Measurements from ENCODE around the gene CDIPT. TPM values are rescaled to one million over a fixed set of nuclear protein-coding genes. Genes with fewer than 3 reads are reported as not detected.

CDIPT gene
- total and polyA plus RNA-seq, 10 of the 15 experiments (the other 5 are each of a cell fraction or from before 2014, with no cell fraction given), result 0.87 to 36.4 (median 27.1) TPM

DNA sequence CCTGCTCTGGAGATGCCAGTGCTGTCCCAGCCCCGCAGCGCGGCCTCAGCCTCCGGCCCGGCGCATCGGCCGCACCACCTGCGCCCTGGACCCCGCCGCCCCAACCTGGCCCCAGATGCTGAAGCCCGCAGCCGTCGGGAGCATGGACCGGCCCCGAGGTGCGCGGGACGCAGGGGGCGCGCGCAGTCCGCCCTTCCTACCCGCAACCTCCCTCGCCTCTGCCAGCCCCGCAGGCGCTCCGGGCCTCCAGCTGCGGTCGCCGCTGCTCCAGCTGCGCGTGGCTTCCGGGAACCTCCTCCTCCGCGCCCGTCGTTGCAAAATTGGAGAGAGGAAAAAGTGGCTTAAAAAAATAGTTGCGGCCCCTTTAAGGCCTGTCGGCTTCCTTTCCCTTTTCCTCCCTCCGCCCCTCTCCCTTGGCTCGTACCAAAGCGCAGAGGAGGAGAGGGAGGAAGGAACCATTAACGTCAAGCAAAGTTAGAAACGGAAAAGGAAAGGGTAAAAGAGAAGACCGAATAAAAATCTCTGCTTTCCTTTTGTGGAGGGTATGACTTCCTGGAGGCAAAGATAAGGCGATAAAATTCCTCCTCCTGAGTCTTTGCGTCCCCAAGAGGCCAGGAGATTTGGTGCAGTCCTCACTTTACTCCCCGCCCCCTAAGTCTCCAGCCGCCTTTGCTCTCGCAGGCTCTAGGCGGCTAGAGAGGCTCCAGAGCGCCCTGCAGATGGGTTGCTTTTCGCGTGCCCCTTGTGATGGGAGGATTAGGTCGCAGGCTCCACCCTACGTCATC is at the start of gene CDIPT (continued):
- TF ChIP-seq BMI1 (IDR thresholded peaks at IDR 0.05; ENCODE audit: borderline replicate concordance) (no peak), POLR2AphosphoS2 (IDR thresholded peaks at IDR 0.05; ENCODE audit: low read depth, low read length) (no peak), NFYA (IDR thresholded peaks at IDR 0.05; ENCODE audit: borderline replicate concordance, low read depth, low read length) (no peak), NFIC (IDR thresholded peaks at IDR 0.05; ENCODE audit: low read depth, low read length) (peak; percentile 80; the same call in 1 of the 2 replicates), TARDBP (IDR thresholded peaks at IDR 0.05; ENCODE audit: borderline replicate concordance) (no peak), YY1 (IDR thresholded peaks at IDR 0.05; ENCODE audit: low read depth, low read length) (peak; percentile 67), MTA3 (IDR thresholded peaks at IDR 0.05; ENCODE audit: borderline replicate concordance, low read length) (no peak), ASH2L (IDR thresholded peaks at IDR 0.05; ENCODE audit: borderline replicate concordance, low read depth) (0 out of 2 replicates have a peak, but pooled peaks have one; percentile 36), EGR1 (IDR thresholded peaks at IDR 0.05; ENCODE audit: borderline replicate concordance in 1 of 2, low read depth in 2 of 2, low read length in 2 of 2) (peak in 1 of 2 experiments; percentile 86; a peak in 2 of 3 replicates), CREB1 (IDR thresholded peaks at IDR 0.05; ENCODE audit: low read depth) (peak; percentile 89)
- TF ChIP-seq, protein P1, sequence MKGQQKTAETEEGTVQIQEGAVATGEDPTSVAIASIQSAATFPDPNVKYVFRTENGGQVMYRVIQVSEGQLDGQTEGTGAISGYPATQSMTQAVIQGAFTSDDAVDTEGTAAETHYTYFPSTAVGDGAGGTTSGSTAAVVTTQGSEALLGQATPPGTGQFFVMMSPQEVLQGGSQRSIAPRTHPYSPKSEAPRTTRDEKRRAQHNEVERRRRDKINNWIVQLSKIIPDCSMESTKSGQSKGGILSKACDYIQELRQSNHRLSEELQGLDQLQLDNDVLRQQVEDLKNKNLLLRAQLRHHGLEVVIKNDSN (IDR thresholded peaks at IDR 0.05; ENCODE audit: borderline replicate concordance, extremely low read length, insufficient read depth, low read depth, low read length), result no peak
- TF ChIP-seq, protein P2, sequence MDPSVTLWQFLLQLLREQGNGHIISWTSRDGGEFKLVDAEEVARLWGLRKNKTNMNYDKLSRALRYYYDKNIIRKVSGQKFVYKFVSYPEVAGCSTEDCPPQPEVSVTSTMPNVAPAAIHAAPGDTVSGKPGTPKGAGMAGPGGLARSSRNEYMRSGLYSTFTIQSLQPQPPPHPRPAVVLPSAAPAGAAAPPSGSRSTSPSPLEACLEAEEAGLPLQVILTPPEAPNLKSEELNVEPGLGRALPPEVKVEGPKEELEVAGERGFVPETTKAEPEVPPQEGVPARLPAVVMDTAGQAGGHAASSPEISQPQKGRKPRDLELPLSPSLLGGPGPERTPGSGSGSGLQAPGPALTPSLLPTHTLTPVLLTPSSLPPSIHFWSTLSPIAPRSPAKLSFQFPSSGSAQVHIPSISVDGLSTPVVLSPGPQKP (IDR thresholded peaks at IDR 0.05; ENCODE audit: low read depth, low read length), result 0 out of 2 replicates have a peak, but pooled peaks have one; percentile 64
- TF ChIP-seq, protein P3, sequence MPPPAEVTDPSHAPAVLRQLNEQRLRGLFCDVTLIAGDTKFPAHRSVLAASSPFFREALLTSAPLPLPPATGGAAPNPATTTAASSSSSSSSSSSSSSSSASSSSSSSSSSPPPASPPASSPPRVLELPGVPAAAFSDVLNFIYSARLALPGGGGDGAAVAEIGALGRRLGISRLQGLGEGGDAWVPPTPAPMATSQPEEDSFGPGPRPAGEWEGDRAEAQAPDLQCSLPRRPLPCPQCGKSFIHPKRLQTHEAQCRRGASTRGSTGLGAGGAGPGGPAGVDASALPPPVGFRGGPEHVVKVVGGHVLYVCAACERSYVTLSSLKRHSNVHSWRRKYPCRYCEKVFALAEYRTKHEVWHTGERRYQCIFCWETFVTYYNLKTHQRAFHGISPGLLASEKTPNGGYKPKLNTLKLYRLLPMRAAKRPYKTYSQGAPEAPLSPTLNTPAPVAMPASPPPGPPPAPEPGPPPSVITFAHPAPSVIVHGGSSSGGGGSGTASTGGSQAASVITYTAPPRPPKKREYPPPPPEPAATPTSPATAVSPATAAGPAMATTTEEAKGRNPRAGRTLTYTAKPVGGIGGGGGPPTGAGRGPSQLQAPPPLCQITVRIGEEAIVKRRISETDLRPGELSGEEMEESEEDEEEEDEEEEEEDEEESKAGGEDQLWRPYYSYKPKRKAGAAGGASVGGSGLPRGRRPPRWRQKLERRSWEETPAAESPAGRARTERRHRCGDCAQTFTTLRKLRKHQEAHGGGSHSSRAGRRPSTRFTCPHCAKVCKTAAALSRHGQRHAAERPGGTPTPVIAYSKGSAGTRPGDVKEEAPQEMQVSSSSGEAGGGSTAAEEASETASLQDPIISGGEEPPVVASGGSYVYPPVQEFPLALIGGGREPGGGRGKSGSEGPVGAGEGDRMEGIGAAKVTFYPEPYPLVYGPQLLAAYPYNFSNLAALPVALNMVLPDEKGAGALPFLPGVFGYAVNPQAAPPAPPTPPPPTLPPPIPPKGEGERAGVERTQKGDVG (CRISPR knock-in tag; IDR thresholded peaks at IDR 0.05), result no peak
- TF ChIP-seq, protein P4, sequence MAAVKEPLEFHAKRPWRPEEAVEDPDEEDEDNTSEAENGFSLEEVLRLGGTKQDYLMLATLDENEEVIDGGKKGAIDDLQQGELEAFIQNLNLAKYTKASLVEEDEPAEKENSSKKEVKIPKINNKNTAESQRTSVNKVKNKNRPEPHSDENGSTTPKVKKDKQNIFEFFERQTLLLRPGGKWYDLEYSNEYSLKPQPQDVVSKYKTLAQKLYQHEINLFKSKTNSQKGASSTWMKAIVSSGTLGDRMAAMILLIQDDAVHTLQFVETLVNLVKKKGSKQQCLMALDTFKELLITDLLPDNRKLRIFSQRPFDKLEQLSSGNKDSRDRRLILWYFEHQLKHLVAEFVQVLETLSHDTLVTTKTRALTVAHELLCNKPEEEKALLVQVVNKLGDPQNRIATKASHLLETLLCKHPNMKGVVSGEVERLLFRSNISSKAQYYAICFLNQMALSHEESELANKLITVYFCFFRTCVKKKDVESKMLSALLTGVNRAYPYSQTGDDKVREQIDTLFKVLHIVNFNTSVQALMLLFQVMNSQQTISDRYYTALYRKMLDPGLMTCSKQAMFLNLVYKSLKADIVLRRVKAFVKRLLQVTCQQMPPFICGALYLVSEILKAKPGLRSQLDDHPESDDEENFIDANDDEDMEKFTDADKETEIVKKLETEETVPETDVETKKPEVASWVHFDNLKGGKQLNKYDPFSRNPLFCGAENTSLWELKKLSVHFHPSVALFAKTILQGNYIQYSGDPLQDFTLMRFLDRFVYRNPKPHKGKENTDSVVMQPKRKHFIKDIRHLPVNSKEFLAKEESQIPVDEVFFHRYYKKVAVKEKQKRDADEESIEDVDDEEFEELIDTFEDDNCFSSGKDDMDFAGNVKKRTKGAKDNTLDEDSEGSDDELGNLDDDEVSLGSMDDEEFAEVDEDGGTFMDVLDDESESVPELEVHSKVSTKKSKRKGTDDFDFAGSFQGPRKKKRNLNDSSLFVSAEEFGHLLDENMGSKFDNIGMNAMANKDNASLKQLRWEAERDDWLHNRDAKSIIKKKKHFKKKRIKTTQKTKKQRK (IDR thresholded peaks at IDR 0.05; ENCODE audit: low read depth, low read length), result no peak
- TF ChIP-seq, protein P5, sequence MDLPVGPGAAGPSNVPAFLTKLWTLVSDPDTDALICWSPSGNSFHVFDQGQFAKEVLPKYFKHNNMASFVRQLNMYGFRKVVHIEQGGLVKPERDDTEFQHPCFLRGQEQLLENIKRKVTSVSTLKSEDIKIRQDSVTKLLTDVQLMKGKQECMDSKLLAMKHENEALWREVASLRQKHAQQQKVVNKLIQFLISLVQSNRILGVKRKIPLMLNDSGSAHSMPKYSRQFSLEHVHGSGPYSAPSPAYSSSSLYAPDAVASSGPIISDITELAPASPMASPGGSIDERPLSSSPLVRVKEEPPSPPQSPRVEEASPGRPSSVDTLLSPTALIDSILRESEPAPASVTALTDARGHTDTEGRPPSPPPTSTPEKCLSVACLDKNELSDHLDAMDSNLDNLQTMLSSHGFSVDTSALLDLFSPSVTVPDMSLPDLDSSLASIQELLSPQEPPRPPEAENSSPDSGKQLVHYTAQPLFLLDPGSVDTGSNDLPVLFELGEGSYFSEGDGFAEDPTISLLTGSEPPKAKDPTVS (IDR thresholded peaks at IDR 0.05; ENCODE audit: low read depth, low read length), result peak; percentile 73; the same call in 1 of the 2 replicates
